IMR-90 (cell line): Measurements from ENCODE around the gene TIPIN. TPM values are rescaled to one million over a fixed set of nuclear protein-coding genes. Genes with fewer than 3 reads are reported as not detected.

Experiments used
- ATAC-seq: fragments of 200-7000 bp; cut with Tn5 transposase; 2 replicates; pipeline ENCODE4 v1.9.1; 2020; ENCODE audit warnings: low read depth, mild to moderate bottlenecking, moderate library complexity
- BruUV-seq: library from RNA; stranded (reverse); fragments of 400-500 nt; replicated peaks from 2 replicates; lab custom pipeline; 2021; lab: Mats Ljungman, UMichigan
- CTCF ChIA-PET: fragments of 300-600 bp; formaldehyde crosslinking; extraction: SDS; loops from one replicate; lab custom pipeline; 2021; ENCODE audit warnings: antibody characterized with exemption; lab: Yijun Ruan, JAX
- POLR2A ChIA-PET: fragments of 300-600 bp; sonication (Branson Sonifier 250); formaldehyde crosslinking; loops from one replicate; lab custom pipeline; 2022; ENCODE audit warnings: antibody characterized with exemption; ENCODE audit not compliant: unreplicated experiment; lab: Charles Lee
- DNase-seq: peaks from one replicate; pipeline ENCODE4 v3.0.0; 2013
- H2AFZ ChIP-seq: replicated peaks from 2 replicates; pipeline ENCODE3; 2013; ENCODE audit warnings: low read length, mild to moderate bottlenecking; ENCODE audit not compliant: poor library complexity
- H2AK5ac ChIP-seq: 2 replicates; pipeline ENCODE4 v1.6.1; 2013; ENCODE audit warnings: low read depth, low read length, inconsistent platforms
- H2AK9ac ChIP-seq: replicated peaks from 2 replicates; pipeline ENCODE3; 2013; ENCODE audit warnings: mild to moderate bottlenecking, low read depth, low read length, moderate library complexity; ENCODE audit not compliant: poor library complexity
- H2BK120ac ChIP-seq: 2 replicates; pipeline ENCODE4 v1.6.1; 2013; ENCODE audit warnings: low read depth, low read length, inconsistent platforms
- H2BK15ac ChIP-seq: 3 replicates; pipeline ENCODE4 v1.6.1; 2013; ENCODE audit warnings: low read depth, low read length, inconsistent platforms
- H2BK20ac ChIP-seq: 2 replicates; pipeline ENCODE4 v1.6.1; 2013; ENCODE audit warnings: low read depth, mild to moderate bottlenecking, inconsistent platforms, low read length, moderate library complexity
- H2BK5ac ChIP-seq: 2 replicates; pipeline ENCODE4 v1.6.1; 2013; ENCODE audit warnings: mild to moderate bottlenecking, low read depth, low read length, inconsistent platforms; ENCODE audit not compliant: poor library complexity, severe bottlenecking
- H3K14ac ChIP-seq: replicated peaks from 2 replicates; pipeline ENCODE4 v1.6.1; 2013; ENCODE audit warnings: low read depth, low read length, inconsistent platforms
- H3K18ac ChIP-seq: 2 replicates; pipeline ENCODE4 v1.6.1; 2013; ENCODE audit warnings: low read depth, low read length, control low read depth
- H3K23ac ChIP-seq: 2 replicates; pipeline ENCODE4 v1.6.1; 2013; ENCODE audit warnings: low read depth, low read length, inconsistent platforms
- H3K27ac ChIP-seq: 2 replicates; pipeline ENCODE4 v1.5.1; 2013; ENCODE audit warnings: mild to moderate bottlenecking, control low read depth, low read length; ENCODE audit not compliant: insufficient read depth
- H3K27me3 ChIP-seq: 2 replicates; pipeline ENCODE4 v1.6.1; 2013; ENCODE audit warnings: low read length; ENCODE audit not compliant: control insufficient read depth, insufficient read depth
- H3K36me3 ChIP-seq: 2 replicates; pipeline ENCODE4 v1.6.1; 2013; ENCODE audit warnings: low read length, mixed read lengths; ENCODE audit not compliant: control insufficient read depth, insufficient read depth
- H3K4ac ChIP-seq: 2 replicates; pipeline ENCODE4 v1.6.1; 2013; ENCODE audit warnings: low read depth, low read length, inconsistent platforms
- H3K4me1 ChIP-seq: 2 replicates; pipeline ENCODE4 v1.6.1; 2013; ENCODE audit warnings: low read length, mixed read lengths; ENCODE audit not compliant: control insufficient read depth, insufficient read depth
- H3K4me2 ChIP-seq: 2 replicates; pipeline ENCODE4 v1.6.1; 2013; ENCODE audit warnings: low read depth, mild to moderate bottlenecking, control low read depth, low read length, moderate library complexity
- H3K4me3 ChIP-seq: 2 replicates; pipeline ENCODE4 v1.5.1; 2013; ENCODE audit warnings: low read depth, mild to moderate bottlenecking, control low read depth, low read length, moderate library complexity; ENCODE audit not compliant: insufficient read depth
- H3K56ac ChIP-seq: 2 replicates; pipeline ENCODE4 v1.6.1; 2013; ENCODE audit warnings: low read length, inconsistent platforms; ENCODE audit not compliant: insufficient read depth; ENCODE audit errors: extremely low read depth
- H3K79me1 ChIP-seq, 2 experiments: 2 replicates each; pipeline ENCODE4 v1.6.1; 2013; ENCODE audit warnings: low read length in 2 of 2, inconsistent platforms in 1 of 2, low read depth in 1 of 2
- H3K9ac ChIP-seq: 2 replicates; pipeline ENCODE4 v1.6.1; 2013; ENCODE audit warnings: low read depth, low read length, control low read depth
- H3K9me1 ChIP-seq: 2 replicates; pipeline ENCODE4 v1.6.1; 2013; ENCODE audit warnings: low read length, inconsistent platforms; ENCODE audit not compliant: insufficient read depth
- H3K9me3 ChIP-seq: 2 replicates; pipeline ENCODE4 v1.6.1; 2013; ENCODE audit warnings: low read length; ENCODE audit not compliant: control insufficient read depth, insufficient read depth
- H4K20me1 ChIP-seq: 2 replicates; pipeline ENCODE4 v1.6.1; 2013; ENCODE audit warnings: low read length, inconsistent platforms; ENCODE audit not compliant: insufficient read depth
- H4K5ac ChIP-seq: 2 replicates; pipeline ENCODE4 v1.6.1; 2013; ENCODE audit warnings: mild to moderate bottlenecking, low read depth, low read length, control low read depth
- H4K8ac ChIP-seq, 2 experiments: 2 replicates each; pipeline ENCODE4 v1.6.1; 2013; ENCODE audit warnings: low read depth in 2 of 2, low read length in 2 of 2, control low read depth in 1 of 2, inconsistent platforms in 1 of 2
- H4K91ac ChIP-seq: 2 replicates; pipeline ENCODE4 v1.6.1; 2013; ENCODE audit warnings: low read depth, low read length, inconsistent platforms; ENCODE audit not compliant: insufficient read depth
- CHD1 ChIP-seq: IDR thresholded peaks from 2 replicates; pipeline ENCODE4 v1.6.1; 2012; ENCODE audit warnings: low read depth, low read length, improper control_type of control experiment
- FOS ChIP-seq: fragments of 150-350 bp; IDR thresholded peaks from 2 replicates; pipeline ENCODE4 v1.6.1; 2016; ENCODE audit warnings: low read depth, low read length
- MAZ ChIP-seq: IDR thresholded peaks from 2 replicates; pipeline ENCODE4 v1.6.1; 2012; ENCODE audit warnings: low read depth, mild to moderate bottlenecking, low read length, improper control_type of control experiment, moderate library complexity, borderline replicate concordance
- POLR2A ChIP-seq: IDR thresholded peaks from 2 replicates; pipeline ENCODE4 v1.6.1; 2012; ENCODE audit warnings: mild to moderate bottlenecking, low read depth, low read length
- RAD21 ChIP-seq: IDR thresholded peaks from 2 replicates; pipeline ENCODE4 v1.6.1; 2012; ENCODE audit warnings: low read length, improper control_type of control experiment
- RCOR1 ChIP-seq: IDR thresholded peaks from 2 replicates; pipeline ENCODE4 v1.6.1; 2012; ENCODE audit warnings: mild to moderate bottlenecking, low read length, improper control_type of control experiment; ENCODE audit not compliant: insufficient replicate concordance
- SMC3 ChIP-seq: fragments of 150-350 bp; IDR thresholded peaks from 2 replicates; pipeline ENCODE4 v1.6.1; 2016; ENCODE audit warnings: low read depth, mild to moderate bottlenecking, antibody characterized with exemption, low read length, moderate library complexity
- WGBS, 2 experiments: methylation state at CpG; one replicate each; pipeline versions ENCODE4 v1.1.5 to v1.1.7; 2013; ENCODE audit warnings: missing lambda C conversion rate in 2 of 2; ENCODE audit not compliant: insufficient read length in 1 of 2; ENCODE audit errors: extremely low coverage in 2 of 2; 5-methylcytosine and 5-hydroxymethylcytosine counted together
- dilution Hi-C: fragments of 300-500 bp; cut with HindIII; formaldehyde crosslinking; loops from one replicate; pipeline ENCODE4 v1.14.3; 2018; ENCODE audit warnings: low sequenced_read_pairs; ENCODE audit not compliant: unreplicated experiment
- in situ Hi-C: fragments of 300-500 bp; cut with MboI; formaldehyde crosslinking; loops from 3 replicates; pipeline ENCODE4 v1.14.3; 2019; ENCODE audit warnings: low sequenced_read_pairs, inconsistent platforms, mixed read lengths
- intact Hi-C: fragments of 100-400 bp; cut with micrococcal nuclease; formaldehyde crosslinking; loops from 2 replicates; pipeline ENCODE4 v1.10.0; 2022
- polyA plus RNA-seq, 3 experiments: library from polyadenylated mRNA; depleted of rRNA; stranded (reverse); fragments of >200 nt; gene quantifications; 2 replicates each; pipeline ENCODE4 v1.2.3, GENCODE V29; 2012; ENCODE audit warnings: low replicate concordance in 1 of 3
- total RNA-seq: library from RNA; depleted of rRNA; stranded (reverse); fragments of >200 nt; gene quantifications from 2 replicates; pipeline ENCODE4 v1.2.3, GENCODE V29; 2012
- TF ChIP-seq, protein P1 (sequence below): fragments of 150-350 bp; IDR thresholded peaks from 2 replicates; pipeline ENCODE4 v1.6.1; 2017; ENCODE audit warnings: mild to moderate bottlenecking, antibody characterized with exemption, low read length, low read depth
- TF ChIP-seq, protein P2 (sequence below): conservative IDR thresholded peaks from 2 replicates; pipeline ENCODE4 v1.5.1; 2012; ENCODE audit warnings: mild to moderate bottlenecking, low read depth, low read length, improper control_type of control experiment

TIPIN gene
- total and polyA plus RNA-seq, 2 of the 4 experiments (the other 2 are of a cell fraction) = 6.3 to 7.3 TPM

DNA sequence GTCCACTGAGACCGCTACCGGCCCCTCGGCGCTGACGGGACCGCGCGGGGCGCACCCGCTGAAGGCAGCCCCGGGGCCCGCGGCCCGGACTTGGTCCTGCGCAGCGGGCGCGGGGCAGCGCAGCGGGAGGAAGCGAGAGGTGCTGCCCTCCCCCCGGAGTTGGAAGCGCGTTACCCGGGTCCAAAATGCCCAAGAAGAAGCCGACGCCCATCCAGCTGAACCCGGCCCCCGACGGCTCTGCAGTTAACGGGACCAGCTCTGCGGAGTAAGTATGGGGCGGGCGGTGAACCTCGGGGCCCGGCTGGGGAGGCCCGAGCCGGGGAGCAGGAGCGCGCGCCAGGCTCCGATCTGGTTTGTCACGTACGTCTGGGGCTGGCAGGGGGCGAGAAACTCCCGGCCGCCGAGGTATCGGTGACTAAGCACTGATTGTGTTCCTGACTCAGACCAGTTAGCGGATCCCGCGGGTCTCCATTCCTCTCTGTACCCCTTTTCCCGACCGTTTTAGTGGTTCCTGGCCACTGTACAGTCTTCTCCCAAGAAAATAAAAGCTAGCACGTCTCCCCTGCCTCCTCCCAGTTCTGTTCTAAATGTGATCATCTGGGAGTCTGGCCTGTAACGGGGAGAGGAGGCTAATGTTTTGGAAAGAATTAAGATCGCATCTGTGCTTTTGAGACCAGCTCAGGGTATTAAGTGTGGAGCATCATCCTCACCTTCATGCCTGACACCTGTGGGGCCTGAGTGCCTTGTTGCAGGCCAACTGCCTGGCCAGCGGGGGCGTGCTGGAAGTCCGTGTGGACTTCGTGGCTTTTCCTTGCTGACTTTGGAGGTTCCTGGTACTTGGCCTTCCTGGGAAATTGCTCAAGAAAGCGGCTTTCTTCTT, 30.9 kb upstream of the TIPIN start:
- H4K91ac ChIP-seq = peak overlapping the region; percentile 61
- intact Hi-C loops = no loop called here
- peak overlapping the region; percentile 0; the same call in 1 of the 2 replicates for H4K5ac ChIP-seq
- H2AK9ac ChIP-seq = peak overlapping the region; percentile 76
- peak overlapping the region; percentile 95 for H3K23ac ChIP-seq
- H3K9me3 ChIP-seq = no peaks in the 10 kb centered on the region
- H4K8ac ChIP-seq = peak overlapping the region; percentile 8 to 73; a peak in 2 of 4 replicates
- H3K56ac ChIP-seq = peak overlapping the region; percentile 93
- H3K79me1 ChIP-seq = peaks cover 9 to 47% of the 10 kb centered on the region in 2 experiments
- in situ Hi-C loops = loop anchor here (5.0 kb wide), 1 partner anchor 105 kb away; no protein-coding TSS in a partner anchor
- peak overlapping the region; percentile 92 for H2AFZ ChIP-seq
- H2AK5ac ChIP-seq = peak overlapping the region; percentile 47
- peak overlapping the region; percentile 79 for H3K4me3 ChIP-seq
- H2BK120ac ChIP-seq = peak overlapping the region; percentile 46; the same call in 1 of the 2 replicates
- ChIA-PET POLR2A (interaction anchor here (0.7 kb wide), 1 partner anchor 920 kb away, joined by 4 read pairs; no protein-coding TSS in a partner anchor), CTCF (interaction anchor here (2.4 kb wide), 1 partner anchor 111 kb away, joined by 10 read pairs; the partner anchor contains the start of gene SNAPC5)
- peaks cover 46% of the 10 kb centered on the region for H4K20me1 ChIP-seq
- H3K9me1 ChIP-seq = peaks cover 7% of the 10 kb centered on the region; the same call in 1 of the 2 replicates
- 0 out of 2 replicates have a peak, but pooled peaks cover 2% of the 10 kb centered on the region for H3K36me3 ChIP-seq
- H3K27ac ChIP-seq = peak overlapping the region; percentile 85
- WGBS, 2 experiments = 0% methylated on average over 22 of the region's 62 CpGs; no CpG with 5 or more reads in 1 of the 2 experiments
- dilution Hi-C loops = no loop called here
- H2BK15ac ChIP-seq = peak overlapping the region; percentile 51; the same call in 1 of the 3 replicates
- peak overlapping the region; percentile 19 for H3K18ac ChIP-seq
- peak overlapping the region; percentile 78 for H2BK5ac ChIP-seq
- H3K14ac ChIP-seq = peak overlapping the region; percentile 93
- peak; percentile 83 for DNase-seq
- H3K27me3 ChIP-seq = no peaks in the 10 kb centered on the region
- peak overlapping the region; percentile 81 for H3K9ac ChIP-seq
- peak; percentile 58 for ATAC-seq
- BruUV-seq = no TSS peak
- no peak overlapping the region for H2BK20ac ChIP-seq
- H3K4ac ChIP-seq = peak overlapping the region; percentile 73
- 0 out of 2 replicates have a peak, but pooled peaks have one; percentile 19 for TF ChIP-seq CHD1
- TF ChIP-seq RAD21 = peak; percentile 23; the same call in 1 of the 2 replicates
- peak; percentile 83 for TF ChIP-seq POLR2A
- peak; percentile 73; the same call in 1 of the 2 replicates for TF ChIP-seq MAZ
- TF ChIP-seq RCOR1 = no peak
- peak; percentile 69 for TF ChIP-seq FOS
- no peak for TF ChIP-seq SMC3
- TF ChIP-seq, protein P1, sequence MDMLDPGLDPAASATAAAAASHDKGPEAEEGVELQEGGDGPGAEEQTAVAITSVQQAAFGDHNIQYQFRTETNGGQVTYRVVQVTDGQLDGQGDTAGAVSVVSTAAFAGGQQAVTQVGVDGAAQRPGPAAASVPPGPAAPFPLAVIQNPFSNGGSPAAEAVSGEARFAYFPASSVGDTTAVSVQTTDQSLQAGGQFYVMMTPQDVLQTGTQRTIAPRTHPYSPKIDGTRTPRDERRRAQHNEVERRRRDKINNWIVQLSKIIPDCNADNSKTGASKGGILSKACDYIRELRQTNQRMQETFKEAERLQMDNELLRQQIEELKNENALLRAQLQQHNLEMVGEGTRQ = no peak
- TF ChIP-seq, protein P2, sequence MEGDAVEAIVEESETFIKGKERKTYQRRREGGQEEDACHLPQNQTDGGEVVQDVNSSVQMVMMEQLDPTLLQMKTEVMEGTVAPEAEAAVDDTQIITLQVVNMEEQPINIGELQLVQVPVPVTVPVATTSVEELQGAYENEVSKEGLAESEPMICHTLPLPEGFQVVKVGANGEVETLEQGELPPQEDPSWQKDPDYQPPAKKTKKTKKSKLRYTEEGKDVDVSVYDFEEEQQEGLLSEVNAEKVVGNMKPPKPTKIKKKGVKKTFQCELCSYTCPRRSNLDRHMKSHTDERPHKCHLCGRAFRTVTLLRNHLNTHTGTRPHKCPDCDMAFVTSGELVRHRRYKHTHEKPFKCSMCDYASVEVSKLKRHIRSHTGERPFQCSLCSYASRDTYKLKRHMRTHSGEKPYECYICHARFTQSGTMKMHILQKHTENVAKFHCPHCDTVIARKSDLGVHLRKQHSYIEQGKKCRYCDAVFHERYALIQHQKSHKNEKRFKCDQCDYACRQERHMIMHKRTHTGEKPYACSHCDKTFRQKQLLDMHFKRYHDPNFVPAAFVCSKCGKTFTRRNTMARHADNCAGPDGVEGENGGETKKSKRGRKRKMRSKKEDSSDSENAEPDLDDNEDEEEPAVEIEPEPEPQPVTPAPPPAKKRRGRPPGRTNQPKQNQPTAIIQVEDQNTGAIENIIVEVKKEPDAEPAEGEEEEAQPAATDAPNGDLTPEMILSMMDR = peak; percentile 37; the same call in 1 of the 2 replicates
- peaks cover 6% of the 10 kb centered on the region for H3K4me1 ChIP-seq
- H3K4me2 ChIP-seq = peak overlapping the region; percentile 89
